GM23338 (cell line): ENCODE data around the gene EPB41L4A. TPM values are rescaled to one million over a fixed set of nuclear protein-coding genes. Genes with fewer than 3 reads are reported as not detected.

ENCODE experiments used
- ATAC-seq: fragments of 200-7000 bp; cut with Tn5 transposase; 3 replicates; pipeline ENCODE4 v1.9.1; 2020
- DNase-seq: peaks from one replicate; pipeline ENCODE4 v3.0.0-alpha.2; 2015; ENCODE audit warnings: low spot score
- H2AFZ ChIP-seq: fragments of 200-600 bp; sonication (generic); 2 replicates; pipeline ENCODE4 v1.8.0; 2016; ENCODE audit warnings: antibody characterized with exemption, mild to moderate bottlenecking, moderate library complexity
- H3F3A ChIP-seq: fragments of 200-600 bp; sonication (generic); replicated peaks from 2 replicates; pipeline ENCODE4 v1.8.0; 2017; ENCODE audit warnings: antibody characterized with exemption, mixed run types, low read depth
- H3K27ac ChIP-seq: fragments of 200-600 bp; sonication (generic); 2 replicates; pipeline ENCODE4 v1.6.1; 2016; ENCODE audit warnings: low read depth
- H3K27me3 ChIP-seq: fragments of 200-600 bp; sonication (generic); 2 replicates; pipeline ENCODE4 v1.8.0; 2016; ENCODE audit warnings: mild to moderate bottlenecking, mixed run types, moderate library complexity; ENCODE audit not compliant: insufficient read depth
- H3K36me3 ChIP-seq: fragments of 200-600 bp; sonication (generic); 2 replicates; pipeline ENCODE4 v1.8.0; 2016; ENCODE audit warnings: mild to moderate bottlenecking; ENCODE audit not compliant: insufficient read depth
- H3K4me1 ChIP-seq: fragments of 200-600 bp; sonication (generic); 2 replicates; pipeline ENCODE4 v1.8.0; 2016; ENCODE audit warnings: mild to moderate bottlenecking, moderate library complexity; ENCODE audit not compliant: insufficient read depth
- H3K4me2 ChIP-seq: fragments of 200-600 bp; sonication (generic); 2 replicates; pipeline ENCODE4 v1.7.1; 2017; ENCODE audit warnings: mixed run types
- H3K4me3 ChIP-seq: fragments of 200-600 bp; sonication (generic); 2 replicates; pipeline ENCODE4 v1.6.1; 2016; ENCODE audit warnings: mixed run types
- H3K79me2 ChIP-seq: fragments of 200-600 bp; sonication (generic); replicated peaks from 2 replicates; pipeline ENCODE4 v1.8.0; 2017; ENCODE audit warnings: mild to moderate bottlenecking; ENCODE audit not compliant: insufficient read depth
- H3K9me2 ChIP-seq: fragments of 200-600 bp; sonication (generic); 2 replicates; pipeline ENCODE4 v1.8.0; 2017; ENCODE audit not compliant: insufficient read depth
- H4K20me1 ChIP-seq: fragments of 200-600 bp; sonication (generic); replicated peaks from 2 replicates; pipeline ENCODE4 v1.8.0; 2017; ENCODE audit warnings: mild to moderate bottlenecking; ENCODE audit not compliant: insufficient read depth
- H3K27ac Mint-ChIP-seq: 2 replicates; pipeline ENCODE4 v1.8.0; 2020; ENCODE audit warnings: inconsistent platforms, mild to moderate bottlenecking, moderate library complexity, mixed read lengths
- H3K27me3 Mint-ChIP-seq: 3 replicates; pipeline ENCODE4 v1.8.0; 2022; ENCODE audit warnings: low read depth, mild to moderate bottlenecking, moderate library complexity, mixed read lengths, inconsistent platforms; ENCODE audit not compliant: insufficient read depth, poor library complexity
- H3K36me3 Mint-ChIP-seq: 3 replicates; pipeline ENCODE4 v1.8.0; 2021; ENCODE audit warnings: low read depth, mild to moderate bottlenecking, inconsistent platforms, moderate library complexity, mixed read lengths
- H3K4me1 Mint-ChIP-seq: 3 replicates; pipeline ENCODE4 v1.8.0; 2020; ENCODE audit warnings: mild to moderate bottlenecking, inconsistent platforms, mixed read lengths
- H3K4me3 Mint-ChIP-seq: 3 replicates; pipeline ENCODE4 v1.8.0; 2021; ENCODE audit warnings: moderate library complexity, mild to moderate bottlenecking, inconsistent platforms, mixed read lengths
- H3K9me3 Mint-ChIP-seq: 3 replicates; pipeline ENCODE4 v1.8.0; 2020; ENCODE audit warnings: moderate library complexity, mild to moderate bottlenecking, inconsistent platforms, mixed read lengths
- CREB1 ChIP-seq: fragments of 250-450 bp; sonication (Bioruptor Pico); IDR thresholded peaks from 2 replicates; pipeline ENCODE4 v1.5.0; 2020; ENCODE audit warnings: low read depth, mild to moderate bottlenecking, moderate library complexity
- EZH2 ChIP-seq: fragments of 200-600 bp; sonication (generic); IDR thresholded peaks from one replicate; pipeline ENCODE4 v1.8.0; 2017; ENCODE audit warnings: antibody characterized with exemption, mild to moderate bottlenecking, low read depth; ENCODE audit not compliant: unreplicated experiment
- EZH2phosphoT487 ChIP-seq: fragments of 200-600 bp; sonication (generic); IDR thresholded peaks from one replicate; pipeline ENCODE4 v1.8.1; 2018; ENCODE audit warnings: antibody characterized with exemption; ENCODE audit not compliant: unreplicated experiment
- JUNB ChIP-seq: IDR thresholded peaks from one replicate; pipeline ENCODE4 v1.6.1; 2016; ENCODE audit warnings: antibody characterized with exemption; ENCODE audit not compliant: unreplicated experiment
- NANOG ChIP-seq: IDR thresholded peaks from 2 replicates; pipeline ENCODE4 v1.6.1; 2016; ENCODE audit warnings: antibody characterized with exemption, borderline replicate concordance
- POLR2AphosphoS5 ChIP-seq: IDR thresholded peaks from 2 replicates; pipeline ENCODE4 v1.6.1; 2016; ENCODE audit warnings: antibody characterized with exemption, low read depth
- STAT1 ChIP-seq: IDR thresholded peaks from one replicate; pipeline ENCODE4 v1.6.1; 2016; ENCODE audit warnings: antibody characterized with exemption; ENCODE audit not compliant: unreplicated experiment
- ZNF114 ChIP-seq: fragments of 250-450 bp; sonication (Bioruptor Pico); IDR thresholded peaks from 2 replicates; pipeline ENCODE4 v1.5.0; 2020; ENCODE audit warnings: mild to moderate bottlenecking, moderate library complexity
- ZNF331 ChIP-seq: fragments of 250-450 bp; sonication (Bioruptor Pico); IDR thresholded peaks from 2 replicates; pipeline ENCODE4 v1.5.0; 2020; ENCODE audit warnings: low read depth, mild to moderate bottlenecking, moderate library complexity
- polyA plus RNA-seq: library from polyadenylated mRNA; unstranded; fragments of >200 nt; fragmentation: Nextera tagmentation; extraction: Ambion mirVana; gene quantifications from 2 replicates; pipeline ENCODE4 v1.2.1, GENCODE V29; 2016
- total RNA-seq: library from RNA; depleted of rRNA; stranded (reverse); fragments of >200 nt; shearing (Covaris generic); gene quantifications from 2 replicates; pipeline ENCODE4 v1.2.3, GENCODE V29; 2014
- TF ChIP-seq, protein P1 (sequence below): IDR thresholded peaks from one replicate; pipeline ENCODE4 v1.6.1; 2018; ENCODE audit warnings: antibody characterized with exemption; ENCODE audit not compliant: unreplicated experiment
- TF ChIP-seq, protein P2 (sequence below): IDR thresholded peaks from 2 replicates; pipeline ENCODE4 v1.6.1; 2016; ENCODE audit warnings: antibody characterized with exemption
- TF ChIP-seq, protein P3 (sequence below), 2 experiments: fragments of 200-600 bp in 1 of 2; sonication (generic) in 1 of 2; conservative IDR thresholded peaks; 2 replicates each; pipeline versions ENCODE4 v1.5.1 to v1.6.1; 2016 to 2017; ENCODE audit warnings: antibody characterized with exemption in 2 of 2, low read depth in 2 of 2, mild to moderate bottlenecking in 2 of 2, moderate library complexity in 1 of 2
- TF ChIP-seq, protein P4 (sequence below): fragments of 250-450 bp; sonication (Bioruptor Pico); IDR thresholded peaks from 2 replicates; pipeline ENCODE4 v1.5.0; 2020; ENCODE audit warnings: mild to moderate bottlenecking, moderate library complexity

EPB41L4A gene
- total and polyA plus RNA-seq, 2 experiments from 2014 or later = 5.7 to 6.0 TPM

DNA sequence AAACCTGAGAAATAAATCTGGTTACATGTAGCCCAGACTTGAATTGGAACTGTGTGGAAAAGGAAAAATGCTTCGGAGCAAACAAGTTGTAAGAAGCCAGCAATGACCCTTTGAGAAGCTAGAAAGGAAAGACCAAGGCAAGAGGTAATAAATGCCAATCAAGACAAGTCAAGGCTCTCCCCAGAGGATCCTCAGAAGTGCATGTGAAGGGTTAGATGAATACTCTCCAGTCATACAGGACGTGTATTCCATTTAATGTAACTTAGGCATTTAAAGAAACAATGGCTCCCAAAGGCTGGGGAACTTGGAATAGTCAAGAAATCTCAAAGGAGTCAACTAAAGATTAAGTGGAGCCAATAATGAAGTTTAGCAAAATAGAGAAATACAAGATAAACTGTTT, 36.2 kb downstream of the EPB41L4A start:
- DNase-seq = no peak
- no peaks in the 10 kb centered on the region for H3K9me3 Mint-ChIP-seq
- no peaks in the 10 kb centered on the region for H3F3A ChIP-seq
- H3K36me3 ChIP-seq = no peaks in the 10 kb centered on the region
- no peak overlapping the region for H3K27ac ChIP-seq
- no peak overlapping the region for H2AFZ ChIP-seq
- TF ChIP-seq, protein P1, sequence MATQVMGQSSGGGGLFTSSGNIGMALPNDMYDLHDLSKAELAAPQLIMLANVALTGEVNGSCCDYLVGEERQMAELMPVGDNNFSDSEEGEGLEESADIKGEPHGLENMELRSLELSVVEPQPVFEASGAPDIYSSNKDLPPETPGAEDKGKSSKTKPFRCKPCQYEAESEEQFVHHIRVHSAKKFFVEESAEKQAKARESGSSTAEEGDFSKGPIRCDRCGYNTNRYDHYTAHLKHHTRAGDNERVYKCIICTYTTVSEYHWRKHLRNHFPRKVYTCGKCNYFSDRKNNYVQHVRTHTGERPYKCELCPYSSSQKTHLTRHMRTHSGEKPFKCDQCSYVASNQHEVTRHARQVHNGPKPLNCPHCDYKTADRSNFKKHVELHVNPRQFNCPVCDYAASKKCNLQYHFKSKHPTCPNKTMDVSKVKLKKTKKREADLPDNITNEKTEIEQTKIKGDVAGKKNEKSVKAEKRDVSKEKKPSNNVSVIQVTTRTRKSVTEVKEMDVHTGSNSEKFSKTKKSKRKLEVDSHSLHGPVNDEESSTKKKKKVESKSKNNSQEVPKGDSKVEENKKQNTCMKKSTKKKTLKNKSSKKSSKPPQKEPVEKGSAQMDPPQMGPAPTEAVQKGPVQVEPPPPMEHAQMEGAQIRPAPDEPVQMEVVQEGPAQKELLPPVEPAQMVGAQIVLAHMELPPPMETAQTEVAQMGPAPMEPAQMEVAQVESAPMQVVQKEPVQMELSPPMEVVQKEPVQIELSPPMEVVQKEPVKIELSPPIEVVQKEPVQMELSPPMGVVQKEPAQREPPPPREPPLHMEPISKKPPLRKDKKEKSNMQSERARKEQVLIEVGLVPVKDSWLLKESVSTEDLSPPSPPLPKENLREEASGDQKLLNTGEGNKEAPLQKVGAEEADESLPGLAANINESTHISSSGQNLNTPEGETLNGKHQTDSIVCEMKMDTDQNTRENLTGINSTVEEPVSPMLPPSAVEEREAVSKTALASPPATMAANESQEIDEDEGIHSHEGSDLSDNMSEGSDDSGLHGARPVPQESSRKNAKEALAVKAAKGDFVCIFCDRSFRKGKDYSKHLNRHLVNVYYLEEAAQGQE = no peak
- no peak for TF ChIP-seq ZNF331 (CRISPR knock-in tag)
- no peak for TF ChIP-seq JUNB
- TF ChIP-seq CREB1 (CRISPR knock-in tag) = no peak
- TF ChIP-seq, protein P2, sequence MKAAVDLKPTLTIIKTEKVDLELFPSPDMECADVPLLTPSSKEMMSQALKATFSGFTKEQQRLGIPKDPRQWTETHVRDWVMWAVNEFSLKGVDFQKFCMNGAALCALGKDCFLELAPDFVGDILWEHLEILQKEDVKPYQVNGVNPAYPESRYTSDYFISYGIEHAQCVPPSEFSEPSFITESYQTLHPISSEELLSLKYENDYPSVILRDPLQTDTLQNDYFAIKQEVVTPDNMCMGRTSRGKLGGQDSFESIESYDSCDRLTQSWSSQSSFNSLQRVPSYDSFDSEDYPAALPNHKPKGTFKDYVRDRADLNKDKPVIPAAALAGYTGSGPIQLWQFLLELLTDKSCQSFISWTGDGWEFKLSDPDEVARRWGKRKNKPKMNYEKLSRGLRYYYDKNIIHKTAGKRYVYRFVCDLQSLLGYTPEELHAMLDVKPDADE = no peak
- TF ChIP-seq, protein P3, sequence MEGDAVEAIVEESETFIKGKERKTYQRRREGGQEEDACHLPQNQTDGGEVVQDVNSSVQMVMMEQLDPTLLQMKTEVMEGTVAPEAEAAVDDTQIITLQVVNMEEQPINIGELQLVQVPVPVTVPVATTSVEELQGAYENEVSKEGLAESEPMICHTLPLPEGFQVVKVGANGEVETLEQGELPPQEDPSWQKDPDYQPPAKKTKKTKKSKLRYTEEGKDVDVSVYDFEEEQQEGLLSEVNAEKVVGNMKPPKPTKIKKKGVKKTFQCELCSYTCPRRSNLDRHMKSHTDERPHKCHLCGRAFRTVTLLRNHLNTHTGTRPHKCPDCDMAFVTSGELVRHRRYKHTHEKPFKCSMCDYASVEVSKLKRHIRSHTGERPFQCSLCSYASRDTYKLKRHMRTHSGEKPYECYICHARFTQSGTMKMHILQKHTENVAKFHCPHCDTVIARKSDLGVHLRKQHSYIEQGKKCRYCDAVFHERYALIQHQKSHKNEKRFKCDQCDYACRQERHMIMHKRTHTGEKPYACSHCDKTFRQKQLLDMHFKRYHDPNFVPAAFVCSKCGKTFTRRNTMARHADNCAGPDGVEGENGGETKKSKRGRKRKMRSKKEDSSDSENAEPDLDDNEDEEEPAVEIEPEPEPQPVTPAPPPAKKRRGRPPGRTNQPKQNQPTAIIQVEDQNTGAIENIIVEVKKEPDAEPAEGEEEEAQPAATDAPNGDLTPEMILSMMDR (conservative IDR thresholded peaks at IDR 0.05; ENCODE audit: low read depth in 2 of 2) = no peak
- TF ChIP-seq EZH2 = no peak
- TF ChIP-seq, protein P4, sequence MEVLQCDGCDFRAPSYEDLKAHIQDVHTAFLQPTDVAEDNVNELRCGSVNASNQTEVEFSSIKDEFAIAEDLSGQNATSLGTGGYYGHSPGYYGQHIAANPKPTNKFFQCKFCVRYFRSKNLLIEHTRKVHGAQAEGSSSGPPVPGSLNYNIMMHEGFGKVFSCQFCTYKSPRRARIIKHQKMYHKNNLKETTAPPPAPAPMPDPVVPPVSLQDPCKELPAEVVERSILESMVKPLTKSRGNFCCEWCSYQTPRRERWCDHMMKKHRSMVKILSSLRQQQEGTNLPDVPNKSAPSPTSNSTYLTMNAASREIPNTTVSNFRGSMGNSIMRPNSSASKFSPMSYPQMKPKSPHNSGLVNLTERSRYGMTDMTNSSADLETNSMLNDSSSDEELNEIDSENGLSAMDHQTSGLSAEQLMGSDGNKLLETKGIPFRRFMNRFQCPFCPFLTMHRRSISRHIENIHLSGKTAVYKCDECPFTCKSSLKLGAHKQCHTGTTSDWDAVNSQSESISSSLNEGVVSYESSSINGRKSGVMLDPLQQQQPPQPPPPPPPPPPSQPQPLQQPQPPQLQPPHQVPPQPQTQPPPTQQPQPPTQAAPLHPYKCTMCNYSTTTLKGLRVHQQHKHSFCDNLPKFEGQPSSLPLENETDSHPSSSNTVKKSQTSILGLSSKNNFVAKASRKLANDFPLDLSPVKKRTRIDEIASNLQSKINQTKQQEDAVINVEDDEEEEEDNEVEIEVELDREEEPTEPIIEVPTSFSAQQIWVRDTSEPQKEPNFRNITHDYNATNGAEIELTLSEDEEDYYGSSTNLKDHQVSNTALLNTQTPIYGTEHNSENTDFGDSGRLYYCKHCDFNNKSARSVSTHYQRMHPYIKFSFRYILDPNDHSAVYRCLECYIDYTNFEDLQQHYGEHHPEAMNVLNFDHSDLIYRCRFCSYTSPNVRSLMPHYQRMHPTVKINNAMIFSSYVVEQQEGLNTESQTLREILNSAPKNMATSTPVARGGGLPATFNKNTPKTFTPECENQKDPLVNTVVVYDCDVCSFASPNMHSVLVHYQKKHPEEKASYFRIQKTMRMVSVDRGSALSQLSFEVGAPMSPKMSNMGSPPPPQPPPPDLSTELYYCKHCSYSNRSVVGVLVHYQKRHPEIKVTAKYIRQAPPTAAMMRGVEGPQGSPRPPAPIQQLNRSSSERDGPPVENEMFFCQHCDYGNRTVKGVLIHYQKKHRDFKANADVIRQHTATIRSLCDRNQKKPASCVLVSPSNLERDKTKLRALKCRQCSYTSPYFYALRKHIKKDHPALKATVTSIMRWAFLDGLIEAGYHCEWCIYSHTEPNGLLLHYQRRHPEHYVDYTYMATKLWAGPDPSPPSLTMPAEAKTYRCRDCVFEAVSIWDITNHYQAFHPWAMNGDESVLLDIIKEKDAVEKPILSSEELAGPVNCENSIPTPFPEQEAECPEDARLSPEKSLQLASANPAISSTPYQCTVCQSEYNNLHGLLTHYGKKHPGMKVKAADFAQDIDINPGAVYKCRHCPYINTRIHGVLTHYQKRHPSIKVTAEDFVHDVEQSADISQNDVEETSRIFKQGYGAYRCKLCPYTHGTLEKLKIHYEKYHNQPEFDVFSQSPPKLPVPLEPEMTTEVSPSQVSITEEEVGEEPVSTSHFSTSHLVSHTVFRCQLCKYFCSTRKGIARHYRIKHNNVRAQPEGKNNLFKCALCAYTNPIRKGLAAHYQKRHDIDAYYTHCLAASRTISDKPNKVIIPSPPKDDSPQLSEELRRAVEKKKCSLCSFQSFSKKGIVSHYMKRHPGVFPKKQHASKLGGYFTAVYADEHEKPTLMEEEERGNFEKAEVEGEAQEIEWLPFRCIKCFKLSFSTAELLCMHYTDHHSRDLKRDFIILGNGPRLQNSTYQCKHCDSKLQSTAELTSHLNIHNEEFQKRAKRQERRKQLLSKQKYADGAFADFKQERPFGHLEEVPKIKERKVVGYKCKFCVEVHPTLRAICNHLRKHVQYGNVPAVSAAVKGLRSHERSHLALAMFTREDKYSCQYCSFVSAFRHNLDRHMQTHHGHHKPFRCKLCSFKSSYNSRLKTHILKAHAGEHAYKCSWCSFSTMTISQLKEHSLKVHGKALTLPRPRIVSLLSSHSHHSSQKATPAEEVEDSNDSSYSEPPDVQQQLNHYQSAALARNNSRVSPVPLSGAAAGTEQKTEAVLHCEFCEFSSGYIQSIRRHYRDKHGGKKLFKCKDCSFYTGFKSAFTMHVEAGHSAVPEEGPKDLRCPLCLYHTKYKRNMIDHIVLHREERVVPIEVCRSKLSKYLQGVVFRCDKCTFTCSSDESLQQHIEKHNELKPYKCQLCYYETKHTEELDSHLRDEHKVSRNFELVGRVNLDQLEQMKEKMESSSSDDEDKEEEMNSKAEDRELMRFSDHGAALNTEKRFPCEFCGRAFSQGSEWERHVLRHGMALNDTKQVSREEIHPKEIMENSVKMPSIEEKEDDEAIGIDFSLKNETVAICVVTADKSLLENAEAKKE = no peak
- TF ChIP-seq NANOG = no peak
- TF ChIP-seq ZNF114 = no peak
- TF ChIP-seq STAT1 = no peak
- TF ChIP-seq EZH2phosphoT487 = no peak
- TF ChIP-seq POLR2AphosphoS5 = no peak
- no peaks in the 10 kb centered on the region for H3K4me1 ChIP-seq
- H3K4me3 ChIP-seq = no peak overlapping the region
- H3K9me2 ChIP-seq = no peaks in the 10 kb centered on the region
- no peaks in the 10 kb centered on the region for H3K27me3 ChIP-seq
- H4K20me1 ChIP-seq = no peaks in the 10 kb centered on the region
- H3K4me3 Mint-ChIP-seq = no peak overlapping the region
- H3K36me3 Mint-ChIP-seq = no peaks in the 10 kb centered on the region
- H3K4me1 Mint-ChIP-seq = peaks cover 14% of the 10 kb centered on the region; the same call in 2 of the 3 replicates
- H3K79me2 ChIP-seq = no peaks in the 10 kb centered on the region
- H3K27ac Mint-ChIP-seq = no peak overlapping the region
- ATAC-seq = no peak
- no peaks in the 10 kb centered on the region for H3K27me3 Mint-ChIP-seq
- H3K4me2 ChIP-seq = no peak overlapping the region
